T-helper 1 cell treated with Interleukin-12 subunit alpha and Interleukin-12 subunit beta and Interleukin-4 antibody, amounts not matched to agents 30 ng/mL and 1 ng/mL, for 36 hours (primary cell): ENCODE measurements around the gene GPR119. TPM values are rescaled to one million over a fixed set of nuclear protein-coding genes. Genes with fewer than 3 reads are reported as not detected.

Source experiments
- intact Hi-C: fragments of 100-400 bp; cut with micrococcal nuclease; formaldehyde crosslinking; loops from one replicate; pipeline ENCODE4 v1.15.1; 2024
- total RNA-seq: library from RNA; stranded (reverse); gene quantifications from 2 replicates; pipeline ENCODE4 v1.2.3, GENCODE V29; 2022

Gene GPR119
- total RNA-seq, 1 donor from 2014 or later, result not detected

GRCh38 chrX:130339408-130340222, 45.9 kb downstream of the GPR119 start, which contains the start of gene SLC25A14:
TSS of gene SLC25A14 (plus strand) at chrX:130339919. CDS start at chrX:130340279, 360 bp downstream.
- intact Hi-C loops, result loop anchor here (1.0 to 10.0 kb wide), 8 partner anchors 62 to 1875 kb away; partner anchors contain the start of genes AIFM1, ENOX2, RAP2C and RBMX2

- intact Hi-C loops, result loop anchor here (1.0 to 10.0 kb wide), 6 partner anchors 62 to 1876 kb away; partner anchors contain the start of genes AIFM1, ENOX2, RAP2C and RBMX2
Measured at GRCh38 chrX:130338869-130339268, 46.6 kb downstream of the GPR119 start.

- intact Hi-C loops, result loop anchor here (5.0 to 10.0 kb wide), 3 partner anchors 169 to 1878 kb away; partner anchors contain the start of genes AIFM1, RAP2C and STK26
Measured at GRCh38 chrX:130336531-130336930, 48.9 kb downstream of the GPR119 start.

Other genes starting within 250 kb of the GPR119 start
- gene AIFM1, start 219.8 kb downstream of the GPR119 start, total RNA-seq, result 36.2 and 36.8 TPM in 2 replicates
- 24.7 and 26.4 TPM in 2 replicates for gene RAB33A, start 213.7 kb downstream of the GPR119 start, total RNA-seq
- 5.0 and 5.8 TPM in 2 replicates for gene ZNF280C, start 116.8 kb downstream of the GPR119 start, total RNA-seq
- 11.0 and 12.2 TPM in 2 replicates for gene SLC25A14, start 45.8 kb downstream of the GPR119 start, total RNA-seq
- 23.5 and 26.6 TPM in 2 replicates for gene RBMX2, start 16.3 kb upstream of the GPR119 start, total RNA-seq